SK-MEL-5 (cell line): ENCODE measurements around the gene ANKRD39. TPM values are rescaled to one million over a fixed set of nuclear protein-coding genes. Genes with fewer than 3 reads are reported as not detected.

Source experiments
- DNase-seq: peaks from one replicate; pipeline ENCODE4 v3.0.0-alpha.2; 2016; ENCODE audit warnings: low read depth, low spot score
- in situ Hi-C: cut with HindIII; loops from 2 replicates; pipeline ENCODE4 v1.10.0; 2016; ENCODE audit warnings: low sequenced_read_pairs, high pct_unique_total_duplicates, low pct_unique_long_range_greater_than_20kb
- total RNA-seq: library from RNA; depleted of rRNA; stranded (reverse); fragments of >200 nt; shearing (Covaris generic); gene quantifications from 2 replicates; pipeline ENCODE4 v1.2.3, GENCODE V29; 2014

Gene ANKRD39
- total RNA-seq, 1 experiment from 2014 or later, result 14.0 TPM

DNA sequence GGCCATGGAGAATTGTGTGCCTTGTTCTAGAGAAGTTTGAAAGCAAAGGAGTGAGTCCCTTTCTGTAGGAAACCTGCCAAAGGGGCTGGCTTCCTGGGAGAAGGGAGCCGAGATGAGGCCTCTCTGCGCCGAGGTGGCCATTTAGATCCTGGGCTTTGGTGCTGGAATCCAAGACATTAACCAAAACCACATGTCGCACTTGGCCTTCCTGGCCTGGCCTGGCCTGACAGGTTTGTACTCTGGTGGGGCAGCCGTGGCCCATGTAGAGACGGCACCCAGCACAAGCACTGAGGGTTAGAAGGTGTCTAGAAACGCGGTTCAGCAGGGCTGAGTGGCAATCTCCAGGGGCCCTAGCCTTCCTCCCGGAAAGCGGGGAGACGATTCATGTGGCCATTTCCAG is 34.6 kb downstream of the ANKRD39 start:
- in situ Hi-C loops, result no loop called here
- no peak for DNase-seq

DNA sequence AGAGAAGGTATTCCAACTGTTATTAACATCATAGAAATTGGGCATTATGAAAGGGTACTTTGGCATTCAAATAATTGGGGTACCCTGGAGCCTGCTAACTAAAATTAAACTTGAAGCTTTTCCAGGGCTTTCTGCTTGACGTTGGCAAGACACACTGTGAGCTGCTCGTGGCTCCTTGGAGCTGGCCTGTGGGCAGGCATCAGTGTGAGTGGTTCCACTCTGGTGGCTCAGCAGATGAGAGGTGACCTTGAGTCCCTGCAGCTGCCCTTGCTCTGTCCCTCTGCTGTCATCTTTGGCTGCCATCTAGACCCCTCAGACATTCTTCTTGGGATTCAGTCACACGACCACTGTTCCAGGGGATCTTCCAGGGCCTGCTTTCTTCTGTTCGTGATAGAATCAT is 35.0 kb downstream of the ANKRD39 start:
- in situ Hi-C loops, result no loop called here

DNA sequence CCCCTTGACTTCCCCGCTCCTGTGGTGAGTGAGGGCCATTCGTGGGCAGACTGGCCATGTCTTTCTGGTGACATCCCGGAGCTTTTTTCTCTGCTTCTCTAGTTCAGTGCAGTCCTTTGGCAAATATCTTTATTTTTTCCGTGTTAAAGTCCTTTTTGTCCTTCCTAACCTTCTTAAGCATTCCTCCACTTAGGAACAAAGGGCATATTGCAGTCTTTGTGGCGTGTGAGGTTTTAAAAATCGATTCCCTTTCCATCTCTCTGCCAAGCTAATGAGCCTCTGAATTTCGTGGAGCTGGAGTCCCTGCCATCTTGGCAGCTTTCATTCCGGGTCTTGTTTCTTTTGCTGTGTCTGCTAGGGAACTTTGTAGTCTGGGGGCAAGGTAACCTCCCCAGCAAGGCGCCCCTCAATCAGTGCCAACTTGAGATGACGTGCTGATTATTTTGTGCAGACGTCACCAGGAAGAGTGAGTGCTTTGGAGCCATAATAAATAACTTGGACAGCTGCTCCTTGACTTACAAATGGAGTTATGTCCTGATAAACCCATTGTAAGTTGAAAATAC is 36.6 kb downstream of the ANKRD39 start:
- in situ Hi-C loops, result no loop called here
- DNase-seq, result no peak

More for the DNA sequence above, 35.0 kb downstream of the ANKRD39 start:
- DNase-seq, result no peak

DNA sequence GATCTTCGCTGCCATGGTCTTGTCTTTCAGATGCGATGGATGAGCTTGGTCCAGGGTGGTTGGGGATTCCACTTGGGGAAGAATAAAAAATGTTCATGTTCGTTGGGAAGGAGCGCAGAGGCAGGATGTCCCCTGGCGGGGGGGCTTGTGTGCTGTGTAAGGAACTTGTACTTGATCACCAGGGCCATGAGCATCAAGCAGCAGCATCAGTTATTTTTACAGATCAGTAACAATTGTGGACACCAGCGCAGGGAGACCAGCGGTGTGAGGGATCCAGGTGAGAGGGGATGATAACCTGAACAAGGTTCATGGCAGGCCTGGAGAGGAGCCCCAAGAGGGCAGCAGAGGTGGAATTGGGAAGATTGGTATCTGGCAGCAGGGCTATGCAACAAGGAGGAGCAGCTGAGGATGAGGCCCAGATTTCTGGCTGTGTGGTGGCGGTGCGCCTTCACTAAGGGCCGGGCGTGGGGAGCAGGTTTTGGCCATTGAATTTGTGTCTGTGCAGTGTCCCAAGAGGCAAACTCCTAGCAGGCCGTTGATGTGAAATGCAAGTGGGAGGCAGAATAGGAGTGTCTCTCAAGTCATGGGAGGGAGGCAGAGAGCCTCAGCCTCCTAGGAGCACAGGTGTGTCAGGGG is 37.8 kb downstream of the ANKRD39 start:
- DNase-seq, result no peak
- in situ Hi-C loops, result no loop called here

DNA sequence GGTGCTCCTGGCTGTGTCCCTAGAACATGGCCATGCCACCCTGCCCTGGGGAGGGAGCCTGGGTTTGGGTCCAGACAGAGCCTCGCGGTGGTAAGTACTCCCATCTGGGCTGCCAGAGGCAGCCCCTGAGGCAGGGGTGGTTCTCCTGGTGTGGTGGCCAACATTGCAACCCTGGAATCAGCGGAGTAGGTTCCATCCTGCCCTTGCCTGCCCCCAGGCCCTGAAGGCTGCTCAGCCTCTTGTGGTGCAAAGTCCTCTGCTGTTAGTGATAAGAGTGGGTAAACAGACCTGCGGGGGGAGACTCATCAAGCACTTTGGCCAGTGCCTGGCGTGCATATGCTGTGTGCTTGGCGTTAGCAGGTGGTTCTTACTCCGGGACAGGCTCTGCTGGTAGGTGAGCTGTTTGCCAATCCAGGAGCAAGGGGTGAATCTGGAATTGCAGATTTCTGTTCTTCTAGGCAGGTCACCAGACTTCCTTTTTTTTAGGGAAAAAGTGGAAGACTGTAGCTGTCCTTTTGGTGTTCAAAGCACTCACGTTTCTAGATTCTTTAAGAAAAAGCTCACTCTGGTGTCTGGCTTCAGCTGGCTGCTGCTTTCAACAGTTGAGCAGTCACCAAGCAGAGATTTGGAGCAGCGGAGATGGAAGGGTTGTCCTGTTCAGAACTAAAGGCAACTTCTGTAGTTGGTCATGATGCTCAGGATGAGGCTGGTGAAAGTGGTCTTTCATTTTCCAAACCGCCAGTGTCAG is 38.5 kb downstream of the ANKRD39 start:
- no peak for DNase-seq
- in situ Hi-C loops, result no loop called here

DNA sequence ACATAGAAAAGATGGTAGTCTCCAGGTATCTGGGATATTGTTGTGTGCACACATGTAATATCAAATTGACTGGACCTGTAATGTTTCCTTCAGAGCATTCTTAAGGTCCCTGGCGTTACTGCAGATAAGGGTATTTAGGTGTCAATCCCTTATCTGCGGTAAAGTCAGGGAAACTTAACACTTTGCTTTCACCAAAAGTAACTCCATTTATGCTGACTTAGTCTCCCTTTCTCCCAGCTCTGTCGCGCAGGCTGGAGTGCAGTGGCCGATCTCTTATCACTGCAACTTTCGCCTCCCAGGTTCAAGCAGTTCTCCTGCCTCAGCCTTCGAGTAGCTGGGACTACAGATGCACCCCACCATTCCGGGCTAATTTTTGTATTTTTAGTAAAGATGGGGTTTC is 39.9 kb downstream of the ANKRD39 start:
- DNase-seq, result no peak
- in situ Hi-C loops, result no loop called here

DNA sequence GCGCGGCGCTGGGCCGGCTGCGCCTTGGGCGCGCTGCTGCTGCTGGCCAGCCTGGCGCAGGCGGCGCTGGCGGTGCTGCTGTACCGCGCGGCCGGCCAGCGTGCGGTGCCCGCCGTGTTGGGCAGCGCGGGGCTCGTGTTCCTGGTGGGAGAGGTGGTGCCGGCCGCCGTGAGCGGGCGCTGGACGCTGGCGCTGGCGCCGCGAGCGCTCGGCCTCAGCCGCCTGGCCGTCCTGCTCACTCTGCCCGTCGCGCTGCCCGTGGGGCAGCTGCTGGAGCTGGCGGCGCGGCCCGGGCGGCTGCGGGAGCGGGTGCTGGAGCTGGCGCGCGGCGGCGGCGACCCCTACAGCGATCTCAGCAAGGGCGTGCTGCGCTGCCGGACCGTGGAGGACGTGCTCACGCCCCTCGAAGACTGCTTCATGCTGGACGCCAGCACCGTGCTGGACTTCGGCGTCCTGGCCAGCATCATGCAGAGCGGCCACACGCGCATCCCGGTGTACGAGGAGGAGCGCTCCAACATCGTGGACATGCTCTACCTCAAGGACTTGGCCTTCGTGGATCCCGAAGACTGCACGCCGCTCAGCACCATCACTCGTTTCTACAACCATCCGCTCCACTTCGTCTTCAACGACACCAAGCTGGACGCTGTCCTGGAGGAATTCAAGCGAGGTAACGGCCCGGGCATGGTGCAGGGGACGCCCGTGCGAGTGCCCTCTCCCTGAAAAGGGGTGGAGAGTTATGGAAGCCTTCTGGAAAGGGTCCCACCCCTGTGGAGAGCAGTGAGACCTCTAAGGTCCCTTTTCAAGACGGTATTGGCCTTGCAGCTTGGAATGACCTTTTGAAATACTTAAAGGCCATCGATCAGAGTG is 40.7 kb downstream of the ANKRD39 start:
- no peak for DNase-seq
- in situ Hi-C loops, result no loop called here

DNA sequence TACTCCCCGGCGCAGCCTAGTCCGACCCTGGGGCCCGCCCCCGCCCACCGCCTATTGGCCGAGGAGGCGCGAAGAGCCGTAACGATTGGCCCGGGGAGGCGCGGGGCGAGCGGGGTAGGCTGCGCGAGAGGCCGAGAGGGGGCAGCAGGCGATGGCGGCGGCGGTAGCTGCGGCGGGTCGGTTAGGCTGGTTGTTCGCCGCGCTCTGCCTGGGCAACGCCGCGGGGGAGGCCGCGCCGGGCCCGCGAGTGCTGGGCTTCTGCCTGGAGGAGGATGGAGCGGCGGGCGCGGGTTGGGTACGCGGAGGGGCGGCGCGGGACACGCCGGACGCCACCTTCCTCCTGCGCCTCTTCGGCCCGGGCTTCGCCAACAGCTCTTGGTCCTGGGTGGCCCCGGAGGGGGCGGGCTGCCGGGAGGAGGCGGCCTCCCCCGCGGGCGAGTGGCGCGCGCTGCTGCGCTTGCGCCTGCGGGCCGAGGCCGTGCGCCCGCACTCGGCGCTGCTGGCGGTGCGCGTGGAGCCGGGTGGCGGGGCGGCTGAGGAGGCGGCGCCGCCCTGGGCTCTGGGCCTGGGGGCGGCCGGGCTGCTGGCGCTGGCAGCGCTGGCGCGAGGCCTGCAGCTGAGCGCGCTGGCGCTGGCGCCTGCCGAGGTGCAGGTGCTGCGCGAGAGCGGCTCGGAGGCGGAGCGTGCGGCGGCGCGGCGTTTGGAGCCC is 41.5 kb downstream of the ANKRD39 start, which contains the start of gene CNNM3:
TSS of gene CNNM3 (plus strand) at position 142 of the 709 bp plus-strand sequence. CDS start at position 152, 10 bp downstream.
- in situ Hi-C loops, result no loop called here
- peak; percentile 91 for DNase-seq

DNA sequence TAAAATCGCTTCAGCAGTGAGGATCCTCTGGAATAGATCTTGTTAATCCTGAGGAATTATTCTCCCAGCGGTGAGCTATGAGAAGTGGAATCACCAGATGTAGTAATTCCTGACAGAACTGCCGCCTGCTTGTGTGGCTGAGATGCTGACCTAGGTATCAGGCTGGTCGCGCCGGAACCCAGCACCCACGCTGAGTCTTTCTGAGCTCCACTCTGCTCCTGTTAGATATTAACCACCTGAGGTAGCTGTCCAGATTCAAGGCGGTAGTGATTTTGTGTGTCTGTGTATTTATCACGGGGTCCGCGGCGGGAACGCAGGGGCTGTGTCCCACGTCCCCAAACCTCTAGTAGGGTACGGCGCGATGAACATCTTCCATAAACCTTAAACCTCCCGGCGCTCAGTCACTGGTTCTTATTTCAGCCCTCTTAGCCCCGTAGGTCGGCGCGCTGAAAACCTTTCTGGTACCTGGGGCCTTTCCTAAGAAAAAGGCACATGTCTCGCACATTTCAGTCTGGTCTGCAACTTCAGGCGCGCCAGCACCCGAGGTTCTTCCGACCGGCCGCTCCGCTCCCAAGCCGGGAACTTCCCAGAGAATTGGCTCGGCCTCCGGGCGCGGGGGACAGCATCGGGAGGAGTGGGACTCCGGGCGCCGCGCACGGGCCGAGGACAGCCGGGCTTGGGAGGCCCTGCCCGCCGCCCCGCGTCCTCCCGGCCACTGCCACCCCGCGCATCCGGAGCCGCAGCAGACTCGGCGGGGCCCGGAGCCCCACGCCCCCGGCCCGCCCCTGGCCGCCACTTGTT is 42.3 kb downstream of the ANKRD39 start:
- in situ Hi-C loops, result no loop called here
- no peak for DNase-seq

DNA sequence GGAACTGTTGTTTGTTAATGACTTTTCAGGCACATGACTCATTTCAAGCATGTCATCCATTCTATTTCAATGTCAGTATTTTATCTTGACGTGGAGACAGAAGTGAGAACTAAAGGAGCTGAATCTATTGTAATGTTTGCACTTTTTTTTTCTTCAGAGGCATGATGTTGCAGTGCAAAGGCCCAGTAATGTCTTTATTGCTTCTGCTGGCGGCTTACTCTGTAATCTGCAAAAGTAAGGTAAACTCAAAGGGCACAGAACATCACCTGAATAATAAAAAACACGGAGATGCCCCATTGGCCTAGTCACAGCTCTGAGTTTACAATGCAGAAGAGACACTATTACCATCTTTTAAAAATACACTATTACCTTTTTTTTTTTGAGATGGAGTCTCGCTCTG is 44.2 kb downstream of the ANKRD39 start:
- in situ Hi-C loops, result no loop called here

DNA sequence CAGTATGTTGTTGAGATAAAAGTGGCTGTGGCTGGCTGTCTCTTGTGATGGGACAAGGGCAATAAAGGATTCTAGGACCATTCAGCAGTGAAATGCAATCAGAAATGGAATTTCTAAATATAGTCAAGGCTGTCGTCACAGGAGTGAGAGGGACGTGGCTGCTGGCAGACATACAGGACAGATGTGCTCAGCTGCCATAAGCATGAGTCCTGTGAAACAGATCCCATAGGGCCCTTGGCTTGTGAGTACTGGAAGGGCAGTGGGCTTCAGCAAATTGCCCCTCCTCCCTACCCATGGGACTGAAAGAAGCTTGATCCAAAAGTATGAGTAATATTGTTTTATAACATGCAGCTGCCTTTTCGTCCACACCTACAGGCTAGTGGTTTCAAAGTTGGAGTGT is 45.9 kb downstream of the ANKRD39 start:
- in situ Hi-C loops, result no loop called here
- no peak for DNase-seq

More for the DNA sequence above, 44.2 kb downstream of the ANKRD39 start:
- DNase-seq, result no peak

DNA sequence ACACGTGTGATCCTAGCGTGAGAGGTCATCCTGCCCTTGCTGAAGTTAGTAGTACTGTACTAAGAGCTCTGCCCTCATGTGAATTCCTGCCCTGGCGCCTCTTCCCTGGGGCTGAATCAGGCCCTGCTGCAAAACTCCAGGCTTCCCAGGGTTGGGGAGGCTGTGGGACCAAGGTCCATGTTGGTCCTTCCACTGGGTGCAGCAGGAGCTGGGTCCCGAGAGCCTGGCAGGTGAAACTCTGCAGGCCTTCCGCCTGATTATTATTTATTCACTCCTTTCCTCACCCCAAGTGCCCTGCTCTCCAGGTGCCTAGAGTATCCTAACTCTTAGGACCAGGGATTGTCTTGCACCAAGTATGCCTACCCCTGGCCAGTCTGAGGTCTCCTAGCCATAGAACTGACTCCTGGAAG is 47.0 kb downstream of the ANKRD39 start:
- in situ Hi-C loops, result no loop called here
- DNase-seq, result no peak

DNA sequence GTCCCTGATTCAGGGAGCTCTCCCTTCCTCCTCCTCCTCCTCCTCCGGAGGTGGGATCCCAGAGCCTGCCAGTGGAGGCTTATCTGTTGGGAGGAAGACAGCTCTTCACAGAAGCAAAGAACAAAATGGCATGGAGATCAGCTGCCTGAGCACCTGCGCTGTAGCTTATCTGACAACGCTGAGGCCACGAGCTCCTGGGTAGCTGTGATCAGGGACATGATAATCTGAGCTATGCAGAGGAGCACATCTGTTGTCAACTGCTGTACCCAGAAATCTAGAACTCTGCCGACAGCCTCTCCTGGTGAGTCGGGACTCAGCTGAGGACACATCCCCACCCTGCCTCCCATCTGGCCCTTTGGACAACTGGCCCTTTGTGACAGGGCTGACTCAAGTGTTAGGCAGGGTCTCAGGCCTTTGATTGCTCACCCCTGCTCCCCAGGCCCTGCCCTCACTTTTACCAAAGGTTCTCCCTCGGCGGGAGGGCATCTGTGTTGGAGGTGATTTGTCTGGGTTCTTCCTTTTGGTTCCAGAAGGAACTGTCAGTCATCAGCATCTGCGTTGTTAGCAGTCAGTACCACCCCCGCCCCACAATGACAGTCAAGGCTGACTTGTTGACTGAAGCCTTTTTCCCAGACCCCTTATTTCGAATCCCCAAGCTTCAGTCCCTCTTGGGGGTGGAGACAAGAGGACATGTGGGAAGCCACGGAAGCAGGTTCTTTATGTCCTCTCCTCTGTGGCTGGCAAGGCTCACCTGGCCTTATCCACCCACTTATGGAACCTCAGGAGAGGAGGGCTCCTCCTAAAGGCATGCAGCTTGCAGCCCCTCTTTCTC is 47.6 kb downstream of the ANKRD39 start:
- in situ Hi-C loops, result no loop called here
- DNase-seq, result no peak

DNA sequence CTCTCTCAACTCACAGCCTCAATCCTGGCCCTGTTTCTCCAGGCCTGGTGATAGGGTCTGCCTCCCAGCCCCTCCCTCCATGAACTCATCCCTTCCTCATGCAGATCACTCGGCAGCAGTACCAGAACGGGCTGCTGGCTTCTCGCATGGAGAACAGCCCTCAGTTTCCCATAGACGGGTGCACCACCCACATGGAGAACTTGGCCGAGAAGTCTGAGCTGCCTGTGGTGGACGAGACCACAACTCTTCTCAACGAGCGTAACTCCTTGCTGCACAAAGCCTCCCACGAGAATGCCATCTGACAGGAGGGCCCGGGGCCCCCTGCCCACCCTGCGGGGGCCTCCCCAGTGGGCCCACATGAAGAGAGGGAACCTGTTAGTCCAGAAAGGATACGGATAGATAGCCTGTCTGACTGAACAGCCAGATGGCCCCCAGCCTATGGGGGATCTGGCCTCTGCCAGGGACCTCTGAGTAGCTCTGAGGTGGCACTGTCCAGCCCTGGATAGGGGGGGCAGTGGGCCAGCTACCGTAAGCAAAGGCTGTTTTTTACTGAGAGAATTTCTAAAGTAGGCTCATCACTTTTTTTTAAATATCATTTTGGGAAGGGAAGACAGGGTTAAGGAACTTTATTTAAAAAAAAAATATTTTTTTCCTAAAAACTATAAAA is 48.5 kb downstream of the ANKRD39 start:
- in situ Hi-C loops, result no loop called here
- DNase-seq, result no peak

DNA sequence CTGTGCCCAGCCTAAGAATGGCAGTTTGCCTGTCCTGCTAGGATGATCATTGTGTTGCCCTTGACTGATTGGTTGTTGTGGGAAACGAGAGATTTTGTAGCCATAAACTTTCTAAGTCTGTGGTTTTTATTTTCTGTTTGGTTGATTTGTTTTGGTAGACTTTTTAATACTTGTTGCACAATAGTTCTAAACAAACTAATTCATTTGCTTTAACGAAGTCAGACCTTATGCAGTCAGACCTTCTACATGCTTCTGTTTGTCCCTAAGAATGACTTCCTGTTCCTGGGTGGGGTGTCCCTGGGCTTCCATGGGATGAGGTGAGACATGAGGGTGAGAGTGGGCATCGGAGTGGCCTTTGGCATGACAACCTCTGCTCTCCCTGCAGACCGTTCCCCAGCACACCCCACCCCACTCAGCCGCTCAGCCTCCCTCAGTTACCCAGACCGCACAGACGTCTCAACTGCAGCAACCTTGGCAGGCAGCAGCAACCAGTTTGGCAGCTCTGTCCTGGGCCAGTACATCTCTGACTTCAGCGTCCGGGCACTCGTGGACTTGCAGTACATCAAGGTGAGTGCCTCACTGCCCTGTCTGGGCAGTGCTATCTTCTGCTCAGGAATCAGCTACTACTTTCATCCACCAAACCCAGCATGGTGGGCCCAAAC is 49.5 kb downstream of the ANKRD39 start:
- in situ Hi-C loops, result no loop called here

More for the DNA sequence above, 49.5 kb downstream of the ANKRD39 start:
- DNase-seq, result no peak
